CD4-positive, alpha-beta T cell treated with Interleukin-15 for 4 hours (primary cell): ENCODE results near the gene KIF26A.

Experiments used
- DNase-seq: peaks from one replicate; pipeline ENCODE4 v3.0.0-alpha.2; 2020; ENCODE audit warnings: low spot score

Gene KIF26A

DNA sequence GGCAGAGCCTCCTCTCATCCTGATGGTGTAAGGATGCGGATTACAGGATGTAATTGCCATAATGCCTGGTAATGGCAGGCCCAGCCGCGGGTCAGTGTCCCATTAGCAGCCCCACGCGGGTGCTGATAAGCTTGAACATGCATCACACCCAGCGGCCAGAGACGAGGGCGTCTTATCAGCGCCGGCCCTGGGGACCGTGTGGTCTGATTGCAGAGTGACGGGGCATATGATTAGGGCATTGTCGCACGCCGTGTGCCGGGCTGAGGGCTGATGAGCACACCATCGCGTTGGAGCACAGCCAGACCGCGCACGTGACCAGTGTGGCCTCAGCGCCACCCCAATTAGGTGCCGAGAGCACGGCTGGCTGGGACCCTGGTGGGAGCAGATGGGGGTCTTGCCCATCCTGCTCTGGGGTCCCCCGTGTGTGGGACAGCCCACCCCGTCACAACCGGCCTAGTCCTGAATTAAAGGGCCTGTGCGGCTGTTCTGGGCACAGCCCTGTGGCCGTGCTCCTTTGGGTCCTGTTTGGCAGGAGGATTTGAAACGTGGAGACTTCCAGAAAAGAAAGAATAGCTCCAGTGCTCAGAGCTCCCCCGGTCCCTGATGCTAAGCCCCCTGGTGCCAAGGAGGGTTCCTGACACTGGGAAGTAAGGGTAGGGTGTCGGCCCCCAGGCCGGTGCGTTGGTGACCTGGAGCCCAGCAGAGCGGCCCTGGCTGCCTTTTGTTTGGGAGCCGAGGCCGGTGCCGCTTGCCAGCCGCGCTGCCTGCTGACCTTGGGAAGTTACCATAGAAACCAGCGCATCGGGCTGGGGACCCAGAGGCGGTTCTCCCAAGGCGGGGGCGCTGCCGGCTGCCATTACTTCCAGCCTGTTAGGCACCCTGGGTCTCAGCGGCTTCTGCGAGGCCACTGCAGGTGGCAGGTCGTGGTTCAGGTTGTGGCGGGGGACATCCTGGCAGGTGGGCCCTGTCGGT lies 20.7 kb downstream of the KIF26A start:
- DNase-seq, result no peak

DNA sequence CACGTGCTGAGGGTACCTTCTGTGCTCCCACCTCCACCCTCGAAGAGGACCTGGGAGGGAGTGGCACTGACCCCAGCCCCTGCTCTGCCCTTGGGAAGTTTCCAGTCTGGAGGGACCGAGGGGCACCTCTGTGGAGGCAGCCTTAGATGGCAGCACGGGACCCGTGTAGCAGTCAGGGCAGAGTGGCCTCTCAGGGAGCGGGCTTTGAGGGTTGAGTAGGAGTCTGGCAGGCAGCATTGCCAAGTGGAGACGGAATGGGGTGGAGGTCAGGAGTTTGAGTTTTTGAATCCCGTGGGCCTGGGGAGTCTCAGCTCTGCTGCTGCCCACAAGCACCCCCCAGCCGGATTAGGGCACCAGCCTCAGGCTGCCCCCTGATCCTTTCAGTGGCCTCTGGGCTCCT lies 21.6 kb downstream of the KIF26A start:
- DNase-seq, result no peak

DNA sequence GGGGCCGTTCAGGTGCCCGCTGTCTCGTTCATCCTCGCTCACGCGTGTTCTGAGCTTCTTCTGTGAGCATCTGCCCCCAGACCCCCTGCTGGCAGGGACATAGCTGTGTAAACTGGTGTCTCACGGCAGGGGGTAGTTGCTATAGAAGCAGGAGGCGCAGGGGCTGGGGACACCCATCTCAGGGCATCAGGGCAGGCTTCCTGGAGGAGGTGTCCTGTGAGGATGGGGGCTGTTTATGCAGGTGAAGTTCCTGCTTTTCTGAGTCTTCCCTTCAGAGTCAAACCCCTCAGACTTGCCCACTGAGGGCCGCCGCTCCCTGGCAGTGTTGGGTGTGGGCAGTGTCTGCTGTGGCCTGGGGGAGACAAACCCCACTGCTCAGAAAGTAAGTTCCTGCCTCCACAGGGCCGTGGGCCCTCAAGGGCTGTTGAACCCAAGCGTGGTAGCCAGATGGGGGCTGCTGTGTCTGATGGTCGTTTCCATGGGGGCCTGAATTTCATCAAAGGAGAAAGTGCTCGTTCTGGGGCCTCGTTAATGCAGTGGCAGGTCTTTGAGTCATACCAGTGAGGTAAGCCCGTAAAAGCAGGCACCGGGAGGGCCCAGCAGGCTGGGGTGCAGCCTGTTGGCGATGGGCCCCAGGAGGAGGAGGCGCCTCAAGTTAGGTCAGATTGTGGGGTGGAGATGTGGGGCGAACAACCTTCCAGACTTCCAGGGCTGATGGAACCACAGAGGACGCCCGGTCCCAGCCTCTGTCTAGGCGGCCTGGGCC lies 23.4 kb downstream of the KIF26A start:
- DNase-seq, result no peak

DNA sequence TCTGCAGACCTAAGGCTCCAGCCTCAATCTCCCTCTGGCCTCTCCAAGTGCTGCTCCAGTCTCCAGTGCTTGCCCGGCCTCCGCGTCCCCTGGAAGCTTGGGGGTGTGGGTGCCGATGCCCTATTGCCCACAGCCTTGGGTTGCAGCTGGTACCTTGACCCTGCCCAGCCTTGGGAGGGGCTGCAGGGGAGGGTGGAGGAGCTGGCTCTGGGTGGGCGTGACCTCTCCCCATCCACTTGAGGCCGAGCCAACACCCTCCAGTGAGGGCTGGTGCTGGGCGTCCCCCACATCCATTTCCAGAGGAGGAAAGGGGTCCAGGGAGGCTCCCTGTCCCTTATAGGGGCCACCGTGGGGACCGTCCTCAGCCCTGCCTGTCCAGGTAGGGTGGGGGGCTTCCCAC lies 24.1 kb downstream of the KIF26A start:
- DNase-seq, result no peak

DNA sequence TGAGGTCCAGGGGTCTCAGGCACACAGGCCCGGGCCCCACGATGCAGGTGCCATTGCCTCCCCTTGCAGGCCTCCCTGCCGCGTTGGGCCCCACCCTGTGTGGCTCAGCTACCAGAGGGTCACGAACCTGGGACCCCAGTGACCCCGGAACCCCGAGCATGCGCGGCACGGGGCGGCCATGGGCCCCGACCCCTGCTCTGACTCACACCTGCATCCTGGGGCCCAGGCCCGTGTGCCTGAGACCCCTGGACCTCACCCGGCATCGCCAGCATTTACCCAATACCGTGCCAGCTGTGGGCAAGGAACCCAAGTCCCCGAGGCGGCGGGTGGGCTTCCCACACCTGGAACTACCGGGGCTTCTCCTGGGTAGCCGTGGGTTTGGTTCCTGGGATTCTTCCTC lies 25.2 kb downstream of the KIF26A start:
- no peak for DNase-seq

DNA sequence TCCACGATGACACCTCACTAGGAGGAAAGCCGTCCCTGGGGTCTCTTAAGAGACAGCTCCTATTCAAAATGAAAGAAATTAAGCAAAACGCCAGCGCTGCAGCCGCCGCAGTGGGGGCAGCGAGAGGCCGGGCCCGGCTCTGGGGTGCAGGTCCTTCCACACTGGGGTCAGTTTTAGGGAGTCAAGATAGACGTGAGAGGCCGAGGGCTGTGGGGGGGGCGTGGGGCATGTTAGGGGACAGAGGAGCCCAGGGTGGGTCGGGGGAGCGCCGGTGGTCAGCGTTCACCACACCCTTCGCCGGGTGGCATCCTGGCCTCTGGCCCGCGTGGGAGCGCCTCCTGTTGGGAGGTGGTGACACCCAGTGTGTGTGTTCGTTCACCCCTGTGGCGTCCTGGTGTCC lies 25.7 kb downstream of the KIF26A start:
- DNase-seq, result no peak

DNA sequence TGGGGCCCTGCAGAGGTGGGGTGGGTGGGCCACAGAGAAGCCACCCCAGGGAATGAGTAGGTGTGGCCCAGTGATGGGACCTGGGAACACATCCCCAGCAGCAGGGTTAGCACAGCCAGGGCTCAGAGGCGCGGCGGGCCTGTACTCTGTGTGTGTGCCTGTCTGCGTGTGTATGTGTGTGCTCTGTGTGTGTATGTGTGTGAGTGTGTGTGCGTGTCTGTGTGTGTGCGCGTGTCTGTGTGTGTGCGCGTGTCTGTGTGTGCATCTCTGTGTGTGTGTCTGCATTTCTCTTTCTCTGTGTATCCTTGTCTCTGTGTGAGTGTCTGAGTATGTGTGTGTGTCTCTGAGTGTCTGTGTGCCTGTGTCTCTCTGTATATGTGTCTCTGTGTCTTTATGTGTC lies 26.1 kb downstream of the KIF26A start:
- DNase-seq, result no peak

DNA sequence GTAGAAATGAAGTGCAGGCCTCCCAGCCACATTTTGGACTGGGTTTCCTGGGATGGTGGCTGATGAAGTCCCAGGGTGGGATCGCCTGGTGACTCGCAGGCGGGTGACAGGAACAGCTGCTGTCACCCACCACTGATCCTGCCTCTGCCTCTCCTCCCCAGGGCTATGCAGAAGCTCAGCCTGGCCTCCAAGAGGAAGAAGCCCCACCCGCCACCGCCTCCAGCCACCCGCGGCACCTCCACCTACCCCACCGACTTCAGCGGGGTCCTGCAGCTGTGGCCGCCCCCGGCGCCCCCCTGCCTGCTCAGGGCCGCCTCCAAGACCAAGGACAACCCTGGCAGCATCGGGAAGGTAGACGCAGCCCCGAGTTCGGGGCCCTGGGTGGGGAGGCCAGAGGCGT lies 28.3 kb downstream of the KIF26A start:
- DNase-seq, result no peak

DNA sequence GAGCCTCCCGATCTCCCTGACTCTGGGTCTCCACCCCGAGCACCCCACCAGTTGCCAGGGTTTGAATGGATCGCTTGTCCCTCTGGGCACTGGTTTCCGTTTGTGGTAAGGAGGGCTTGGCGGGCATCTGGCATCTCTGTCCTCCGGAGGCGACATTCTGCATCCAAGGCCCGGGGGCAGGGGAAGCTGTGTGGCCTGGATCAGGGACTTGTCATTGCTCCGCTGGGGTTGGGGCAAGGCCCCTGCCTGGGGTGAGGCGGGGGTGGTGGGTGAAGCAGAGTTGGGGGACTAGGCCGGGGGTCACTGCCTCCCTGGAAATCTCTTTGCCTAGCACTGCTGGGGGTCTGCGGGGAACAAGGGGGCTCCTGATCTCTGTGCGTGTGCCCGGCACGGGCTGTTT lies 30.2 kb downstream of the KIF26A start:
- no peak for DNase-seq

DNA sequence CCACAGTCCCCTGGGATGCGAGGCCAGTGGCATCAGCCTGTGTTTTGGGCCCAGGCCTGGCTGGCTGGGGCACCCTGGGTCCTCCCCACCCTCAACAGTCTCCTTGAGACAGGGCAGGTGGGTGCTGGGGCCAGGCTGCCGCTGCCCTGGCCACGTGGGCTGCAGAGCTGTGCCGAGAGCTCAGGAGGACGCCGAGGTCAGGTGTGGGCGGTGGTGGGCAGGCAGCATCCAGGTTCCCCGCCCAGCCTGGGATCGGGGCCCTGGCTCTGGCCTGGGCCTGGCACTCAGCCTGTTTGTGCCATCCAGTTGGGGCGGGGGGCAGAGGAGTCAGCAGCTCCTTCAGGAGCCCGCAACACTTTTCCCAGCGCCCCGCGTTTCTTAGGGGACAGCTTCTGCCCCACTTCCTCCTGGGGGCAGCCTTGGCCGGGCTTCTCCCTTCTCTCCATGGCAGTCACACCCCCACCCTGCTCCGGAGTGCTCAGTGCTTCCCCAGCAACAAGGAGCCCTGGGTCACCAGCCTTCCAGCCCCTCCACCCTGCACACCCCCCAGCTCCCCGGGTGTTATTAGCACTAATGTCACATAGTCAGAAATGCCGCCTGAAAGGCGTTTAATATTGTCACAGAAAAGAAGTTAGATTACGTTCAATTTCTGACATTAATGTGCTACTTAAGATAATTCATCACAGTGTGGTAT lies 30.8 kb downstream of the KIF26A start:
- DNase-seq, result no peak

DNA sequence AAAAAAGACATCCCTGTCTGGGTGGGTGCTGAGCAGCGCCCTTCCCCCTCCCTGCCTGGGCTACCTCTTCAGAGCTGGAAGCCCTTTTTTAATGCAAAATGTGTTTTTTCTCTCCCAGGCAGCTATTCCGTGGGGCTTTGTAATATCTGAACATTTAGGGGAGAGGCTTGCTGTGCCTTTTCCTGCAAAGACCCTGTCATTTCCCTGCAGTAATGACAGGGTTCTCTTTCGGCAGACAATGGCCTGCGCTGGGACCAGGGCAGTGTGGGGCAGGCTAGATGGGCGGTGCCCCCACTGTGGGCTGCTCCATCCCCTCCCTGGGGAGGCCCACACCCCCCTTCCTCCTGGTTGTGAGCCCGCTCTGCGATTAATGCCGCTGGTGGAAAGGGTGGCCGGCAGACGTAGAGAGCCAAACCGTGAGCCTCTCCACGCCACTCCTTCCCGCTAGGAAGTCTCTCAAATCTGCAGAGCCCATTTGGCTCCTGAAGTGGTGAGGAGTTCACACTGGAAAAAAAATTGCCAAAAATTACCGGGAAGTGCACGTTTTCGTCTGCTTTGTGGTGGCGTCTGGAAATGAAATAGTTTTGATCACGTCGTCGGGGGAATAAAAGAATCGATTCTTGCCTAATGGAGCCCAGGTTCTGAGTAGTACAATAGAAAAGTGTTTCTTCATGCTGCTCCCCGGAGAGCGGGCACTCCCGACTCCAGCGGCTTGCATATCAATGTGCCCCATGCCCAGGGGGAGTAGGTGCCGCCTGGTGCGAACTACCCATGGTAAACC lies 31.5 kb downstream of the KIF26A start:
- no peak for DNase-seq

DNA sequence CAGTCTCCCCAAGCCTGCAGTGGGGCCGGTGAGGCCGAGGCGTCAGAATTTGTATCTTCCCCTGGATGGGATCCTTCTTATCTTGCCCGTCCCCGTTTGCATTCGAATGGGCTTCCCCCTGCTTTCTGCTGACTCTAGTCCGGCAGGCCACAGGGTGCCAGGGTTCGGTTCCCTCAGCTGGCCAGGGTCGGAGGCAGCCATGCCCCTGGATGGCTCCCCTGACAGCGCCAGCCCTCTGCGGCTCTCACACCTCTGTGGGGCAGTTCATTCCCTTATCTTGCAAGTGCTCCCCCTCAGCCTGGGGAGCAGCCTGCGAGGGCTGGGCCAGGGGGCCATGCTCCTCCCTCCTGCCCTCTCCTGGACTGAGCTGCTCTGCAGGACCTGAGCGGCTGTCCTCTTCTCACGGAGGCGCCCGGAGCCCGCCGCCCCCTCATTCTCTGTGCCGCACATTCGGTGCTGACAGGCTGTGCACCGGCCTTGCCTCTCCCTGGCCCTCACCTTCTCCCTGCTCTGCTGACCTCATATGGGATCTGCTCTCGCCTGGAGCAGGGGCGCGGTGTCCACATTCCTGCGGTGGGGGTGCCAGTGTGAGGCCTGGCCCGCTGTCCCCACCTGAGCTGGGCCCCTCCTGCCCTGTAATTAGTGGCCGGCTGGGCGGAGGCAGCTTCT lies 32.8 kb downstream of the KIF26A start:
- no peak for DNase-seq

DNA sequence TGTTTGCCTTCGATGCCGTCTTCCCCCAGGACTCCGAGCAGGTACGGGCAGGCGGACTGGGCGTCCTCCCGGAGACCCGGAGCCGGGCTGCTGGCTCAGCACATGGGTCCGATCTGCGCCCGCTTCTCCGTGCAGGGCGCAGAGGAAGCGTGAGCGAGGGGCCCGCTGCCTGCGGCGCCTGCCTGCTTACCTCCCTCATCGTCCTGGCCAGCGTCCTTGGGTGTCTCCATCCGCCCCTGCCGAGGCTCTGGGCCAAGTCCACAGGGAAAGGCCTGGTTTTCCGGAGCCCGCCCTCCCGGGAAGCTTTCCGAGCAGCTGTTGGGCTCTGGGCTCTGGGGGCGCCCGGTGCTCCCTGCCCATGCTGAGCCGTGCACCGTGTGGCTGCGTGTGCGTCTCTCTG lies 33.5 kb downstream of the KIF26A start:
- no peak for DNase-seq

DNA sequence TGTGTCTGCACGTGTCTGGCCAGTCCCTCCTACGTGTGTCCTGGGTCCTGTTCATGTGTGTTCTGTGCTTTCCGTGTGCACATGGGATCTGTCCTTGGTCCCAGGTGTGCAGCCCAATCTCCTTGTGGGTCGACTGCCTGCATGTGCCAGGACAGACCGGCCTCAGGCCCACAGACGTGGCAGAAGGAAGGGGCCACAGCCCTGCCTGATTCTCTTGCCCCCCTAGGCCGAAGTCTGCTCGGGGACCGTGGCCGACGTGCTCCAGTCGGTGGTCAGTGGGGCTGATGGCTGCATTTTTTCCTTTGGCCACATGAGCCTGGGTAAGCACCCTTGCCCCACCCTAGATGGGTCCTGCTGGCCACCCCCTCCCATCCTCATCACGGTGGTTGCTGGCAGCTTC lies 34.0 kb downstream of the KIF26A start:
- DNase-seq, result no peak

DNA sequence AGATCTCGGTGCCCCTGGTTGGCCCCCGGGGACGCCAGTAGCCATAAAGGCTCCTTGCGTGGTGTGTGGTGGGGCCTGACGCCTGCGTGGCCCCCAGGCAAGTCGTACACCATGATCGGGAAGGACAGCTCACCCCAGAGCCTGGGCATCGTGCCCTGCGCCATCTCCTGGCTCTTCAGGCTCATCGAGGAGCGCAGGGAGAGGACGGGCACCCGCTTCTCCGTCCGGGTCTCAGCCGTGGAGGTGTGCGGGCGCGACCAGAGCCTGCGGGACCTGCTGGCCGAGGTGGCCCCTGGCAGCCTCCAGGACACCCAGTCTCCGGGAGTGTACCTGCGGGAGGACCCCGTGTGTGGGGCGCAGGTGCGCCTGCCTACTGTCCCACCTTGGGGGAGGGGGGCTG lies 34.5 kb downstream of the KIF26A start:
- no peak for DNase-seq

DNA sequence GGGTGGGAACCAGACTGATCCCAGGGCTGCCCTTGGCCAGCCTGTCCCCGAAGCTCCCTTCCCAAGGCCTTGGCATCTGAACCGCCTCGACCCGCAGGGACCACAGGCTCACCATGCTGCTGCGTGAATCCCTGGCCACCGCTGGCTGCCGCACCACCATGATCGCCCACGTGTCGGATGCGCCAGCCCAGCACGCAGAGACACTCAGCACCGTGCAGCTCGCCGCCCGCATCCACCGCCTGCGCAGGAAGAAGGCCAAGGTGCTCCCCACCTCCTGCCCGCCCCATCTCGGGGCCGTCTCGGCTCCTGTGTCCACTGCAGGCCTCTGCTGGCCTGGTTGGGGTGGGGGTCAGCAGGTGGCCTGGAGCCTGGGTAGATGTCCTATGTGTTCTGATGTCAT lies 35.7 kb downstream of the KIF26A start:
- DNase-seq, result no peak

DNA sequence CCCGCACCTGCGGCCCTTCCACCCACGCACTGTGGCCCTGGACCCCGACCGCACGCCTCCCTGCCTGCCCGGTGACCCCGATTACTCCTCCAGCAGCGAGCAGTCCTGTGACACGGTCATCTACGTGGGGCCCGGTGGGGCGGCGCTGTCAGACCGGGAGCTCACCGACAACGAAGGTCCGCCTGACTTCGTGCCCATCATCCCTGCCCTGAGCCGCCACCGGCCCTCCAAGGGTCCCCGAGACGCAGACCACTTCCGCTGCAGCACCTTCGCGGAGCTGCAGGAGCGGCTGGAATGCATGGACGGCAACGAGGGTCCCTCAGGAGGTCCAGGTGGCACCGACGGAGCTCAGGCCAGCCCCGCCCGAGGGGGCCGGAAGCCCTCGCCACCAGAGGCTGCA lies 36.7 kb downstream of the KIF26A start:
- DNase-seq, result no peak

DNA sequence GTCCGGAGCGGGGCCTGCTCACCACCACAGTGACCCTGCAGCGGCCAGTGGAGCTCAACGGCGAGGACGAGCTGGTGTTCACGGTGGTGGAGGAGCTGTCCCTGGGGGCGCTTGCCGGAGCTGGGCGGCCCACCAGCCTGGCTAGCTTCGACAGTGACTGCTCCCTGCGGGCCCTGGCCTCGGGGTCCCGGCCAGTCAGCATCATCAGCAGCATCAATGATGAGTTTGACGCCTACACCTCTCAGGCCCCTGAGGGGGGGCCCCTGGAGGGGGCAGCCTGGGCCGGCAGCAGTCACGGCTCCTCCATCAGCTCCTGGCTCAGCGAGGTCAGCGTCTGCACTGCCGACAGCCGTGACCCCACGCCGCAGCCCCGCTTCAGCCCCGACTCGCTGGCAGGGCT lies 37.4 kb downstream of the KIF26A start:
- DNase-seq, result no peak

DNA sequence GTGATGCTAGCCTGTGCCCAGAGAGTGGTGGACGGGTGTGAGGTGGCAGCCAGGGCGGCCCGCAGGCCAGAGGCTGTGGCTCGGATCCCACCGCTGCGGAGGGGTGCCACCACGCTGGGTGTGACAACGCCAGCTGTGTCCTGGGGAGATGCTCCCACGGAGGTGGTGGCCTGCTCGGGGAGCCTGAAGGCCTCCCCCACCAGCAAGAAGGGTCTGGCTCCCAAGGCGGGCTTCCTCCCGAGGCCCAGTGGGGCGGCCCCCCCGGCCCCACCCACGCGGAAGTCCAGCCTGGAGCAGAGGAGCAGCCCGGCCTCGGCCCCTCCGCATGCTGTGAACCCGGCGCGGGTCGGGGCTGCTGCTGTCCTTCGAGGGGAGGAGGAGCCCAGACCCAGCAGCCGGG lies 38.2 kb downstream of the KIF26A start:
- DNase-seq, result no peak

DNA sequence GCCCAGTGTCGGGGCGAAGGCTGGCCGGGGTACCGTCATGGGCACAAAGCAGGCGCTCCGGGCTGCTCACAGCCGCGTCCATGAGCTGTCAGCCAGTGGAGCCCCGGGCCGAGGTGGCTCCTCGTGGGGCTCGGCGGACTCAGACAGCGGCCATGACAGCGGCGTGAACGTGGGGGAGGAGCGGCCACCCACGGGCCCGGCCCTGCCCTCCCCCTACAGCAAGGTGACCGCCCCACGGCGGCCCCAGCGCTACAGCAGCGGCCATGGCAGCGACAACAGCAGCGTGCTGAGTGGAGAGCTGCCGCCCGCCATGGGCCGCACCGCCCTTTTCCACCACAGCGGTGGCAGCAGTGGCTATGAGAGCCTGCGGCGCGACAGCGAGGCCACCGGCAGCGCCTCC lies 39.0 kb downstream of the KIF26A start:
- no peak for DNase-seq

DNA sequence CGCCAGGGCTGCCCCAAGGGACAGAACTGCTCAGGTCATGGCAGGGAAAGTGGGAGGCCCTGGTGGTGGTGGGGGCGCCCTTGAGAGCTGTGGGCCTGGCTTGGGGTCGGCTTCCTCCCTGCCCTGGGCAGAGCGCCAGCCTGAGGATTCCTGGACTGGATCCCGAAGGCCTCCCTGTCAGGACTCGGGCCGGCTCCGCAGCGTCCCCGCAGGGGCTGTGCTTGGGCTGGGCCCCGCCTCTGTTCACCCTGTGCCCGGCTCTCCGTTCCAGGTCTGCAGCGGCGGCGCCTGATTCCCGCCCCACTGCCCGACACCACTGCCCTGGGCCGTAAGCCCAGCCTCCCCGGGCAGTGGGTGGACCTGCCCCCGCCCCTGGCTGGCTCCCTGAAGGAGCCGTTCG lies 39.9 kb downstream of the KIF26A start:
- DNase-seq, result no peak
